ENCODE data around the gene GLIS2.

DNA sequence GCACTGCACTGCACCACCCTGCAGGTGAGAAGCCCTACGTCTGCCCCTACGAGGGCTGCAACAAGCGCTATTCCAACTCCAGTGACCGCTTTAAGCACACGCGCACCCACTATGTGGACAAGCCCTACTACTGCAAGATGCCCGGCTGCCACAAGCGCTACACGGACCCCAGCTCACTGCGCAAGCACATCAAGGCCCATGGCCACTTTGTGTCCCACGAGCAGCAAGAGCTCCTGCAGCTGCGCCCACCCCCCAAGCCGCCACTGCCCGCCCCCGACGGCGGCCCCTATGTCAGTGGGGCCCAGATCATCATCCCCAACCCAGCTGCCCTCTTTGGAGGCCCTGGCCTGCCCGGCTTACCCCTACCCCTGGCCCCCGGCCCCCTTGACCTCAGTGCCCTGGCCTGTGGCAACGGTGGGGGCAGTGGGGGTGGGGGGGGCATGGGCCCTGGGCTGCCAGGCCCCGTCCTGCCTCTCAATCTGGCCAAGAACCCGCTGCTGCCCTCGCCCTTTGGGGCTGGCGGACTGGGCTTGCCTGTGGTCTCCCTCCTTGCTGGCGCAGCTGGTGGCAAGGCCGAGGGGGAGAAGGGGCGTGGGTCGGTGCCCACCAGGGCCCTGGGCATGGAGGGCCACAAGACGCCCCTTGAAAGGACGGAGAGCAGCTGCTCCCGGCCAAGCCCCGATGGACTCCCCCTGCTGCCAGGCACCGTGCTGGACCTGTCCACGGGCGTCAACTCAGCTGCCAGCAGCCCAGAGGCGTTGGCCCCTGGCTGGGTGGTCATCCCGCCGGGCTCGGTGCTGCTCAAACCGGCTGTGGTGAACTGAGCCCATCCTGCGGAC is 21.1 kb downstream of the GLIS2 start:
- TF ChIP-seq, protein P1, sequence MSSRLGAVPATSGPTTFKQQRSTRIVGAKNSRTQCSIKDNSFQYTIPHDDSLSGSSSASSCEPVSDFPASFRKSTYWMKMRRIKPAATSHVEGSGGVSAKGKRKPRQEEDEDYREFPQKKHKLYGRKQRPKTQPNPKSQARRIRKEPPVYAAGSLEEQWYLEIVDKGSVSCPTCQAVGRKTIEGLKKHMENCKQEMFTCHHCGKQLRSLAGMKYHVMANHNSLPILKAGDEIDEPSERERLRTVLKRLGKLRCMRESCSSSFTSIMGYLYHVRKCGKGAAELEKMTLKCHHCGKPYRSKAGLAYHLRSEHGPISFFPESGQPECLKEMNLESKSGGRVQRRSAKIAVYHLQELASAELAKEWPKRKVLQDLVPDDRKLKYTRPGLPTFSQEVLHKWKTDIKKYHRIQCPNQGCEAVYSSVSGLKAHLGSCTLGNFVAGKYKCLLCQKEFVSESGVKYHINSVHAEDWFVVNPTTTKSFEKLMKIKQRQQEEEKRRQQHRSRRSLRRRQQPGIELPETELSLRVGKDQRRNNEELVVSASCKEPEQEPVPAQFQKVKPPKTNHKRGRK (CRISPR knock-in tag; IDR thresholded peaks at IDR 0.05; ENCODE audit: borderline replicate concordance) = no peak
- TF ChIP-seq TEAD4 (CRISPR knock-in tag; IDR thresholded peaks at IDR 0.05) (no peak), FOXK1 (CRISPR knock-in tag; IDR thresholded peaks at IDR 0.05) (no peak), NR1H2 (CRISPR knock-in tag; IDR thresholded peaks at IDR 0.05) (no peak), CREB1 (CRISPR knock-in tag; IDR thresholded peaks at IDR 0.05) (no peak)
- TF ChIP-seq, protein P2, sequence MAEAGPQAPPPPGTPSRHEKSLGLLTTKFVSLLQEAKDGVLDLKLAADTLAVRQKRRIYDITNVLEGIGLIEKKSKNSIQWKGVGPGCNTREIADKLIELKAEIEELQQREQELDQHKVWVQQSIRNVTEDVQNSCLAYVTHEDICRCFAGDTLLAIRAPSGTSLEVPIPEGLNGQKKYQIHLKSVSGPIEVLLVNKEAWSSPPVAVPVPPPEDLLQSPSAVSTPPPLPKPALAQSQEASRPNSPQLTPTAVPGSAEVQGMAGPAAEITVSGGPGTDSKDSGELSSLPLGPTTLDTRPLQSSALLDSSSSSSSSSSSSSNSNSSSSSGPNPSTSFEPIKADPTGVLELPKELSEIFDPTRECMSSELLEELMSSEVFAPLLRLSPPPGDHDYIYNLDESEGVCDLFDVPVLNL (CRISPR knock-in tag; IDR thresholded peaks at IDR 0.05; ENCODE audit: borderline replicate concordance, low read depth) = no peak
- TF ChIP-seq, protein P3, sequence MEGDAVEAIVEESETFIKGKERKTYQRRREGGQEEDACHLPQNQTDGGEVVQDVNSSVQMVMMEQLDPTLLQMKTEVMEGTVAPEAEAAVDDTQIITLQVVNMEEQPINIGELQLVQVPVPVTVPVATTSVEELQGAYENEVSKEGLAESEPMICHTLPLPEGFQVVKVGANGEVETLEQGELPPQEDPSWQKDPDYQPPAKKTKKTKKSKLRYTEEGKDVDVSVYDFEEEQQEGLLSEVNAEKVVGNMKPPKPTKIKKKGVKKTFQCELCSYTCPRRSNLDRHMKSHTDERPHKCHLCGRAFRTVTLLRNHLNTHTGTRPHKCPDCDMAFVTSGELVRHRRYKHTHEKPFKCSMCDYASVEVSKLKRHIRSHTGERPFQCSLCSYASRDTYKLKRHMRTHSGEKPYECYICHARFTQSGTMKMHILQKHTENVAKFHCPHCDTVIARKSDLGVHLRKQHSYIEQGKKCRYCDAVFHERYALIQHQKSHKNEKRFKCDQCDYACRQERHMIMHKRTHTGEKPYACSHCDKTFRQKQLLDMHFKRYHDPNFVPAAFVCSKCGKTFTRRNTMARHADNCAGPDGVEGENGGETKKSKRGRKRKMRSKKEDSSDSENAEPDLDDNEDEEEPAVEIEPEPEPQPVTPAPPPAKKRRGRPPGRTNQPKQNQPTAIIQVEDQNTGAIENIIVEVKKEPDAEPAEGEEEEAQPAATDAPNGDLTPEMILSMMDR (IDR thresholded peaks at IDR 0.05) = no peak
- TF ChIP-seq, protein P4, sequence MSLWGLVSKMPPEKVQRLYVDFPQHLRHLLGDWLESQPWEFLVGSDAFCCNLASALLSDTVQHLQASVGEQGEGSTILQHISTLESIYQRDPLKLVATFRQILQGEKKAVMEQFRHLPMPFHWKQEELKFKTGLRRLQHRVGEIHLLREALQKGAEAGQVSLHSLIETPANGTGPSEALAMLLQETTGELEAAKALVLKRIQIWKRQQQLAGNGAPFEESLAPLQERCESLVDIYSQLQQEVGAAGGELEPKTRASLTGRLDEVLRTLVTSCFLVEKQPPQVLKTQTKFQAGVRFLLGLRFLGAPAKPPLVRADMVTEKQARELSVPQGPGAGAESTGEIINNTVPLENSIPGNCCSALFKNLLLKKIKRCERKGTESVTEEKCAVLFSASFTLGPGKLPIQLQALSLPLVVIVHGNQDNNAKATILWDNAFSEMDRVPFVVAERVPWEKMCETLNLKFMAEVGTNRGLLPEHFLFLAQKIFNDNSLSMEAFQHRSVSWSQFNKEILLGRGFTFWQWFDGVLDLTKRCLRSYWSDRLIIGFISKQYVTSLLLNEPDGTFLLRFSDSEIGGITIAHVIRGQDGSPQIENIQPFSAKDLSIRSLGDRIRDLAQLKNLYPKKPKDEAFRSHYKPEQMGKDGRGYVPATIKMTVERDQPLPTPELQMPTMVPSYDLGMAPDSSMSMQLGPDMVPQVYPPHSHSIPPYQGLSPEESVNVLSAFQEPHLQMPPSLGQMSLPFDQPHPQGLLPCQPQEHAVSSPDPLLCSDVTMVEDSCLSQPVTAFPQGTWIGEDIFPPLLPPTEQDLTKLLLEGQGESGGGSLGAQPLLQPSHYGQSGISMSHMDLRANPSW (CRISPR knock-in tag; conservative IDR thresholded peaks at IDR 0.05; ENCODE audit: low read depth) = no peak
- TF ChIP-seq, protein P5, sequence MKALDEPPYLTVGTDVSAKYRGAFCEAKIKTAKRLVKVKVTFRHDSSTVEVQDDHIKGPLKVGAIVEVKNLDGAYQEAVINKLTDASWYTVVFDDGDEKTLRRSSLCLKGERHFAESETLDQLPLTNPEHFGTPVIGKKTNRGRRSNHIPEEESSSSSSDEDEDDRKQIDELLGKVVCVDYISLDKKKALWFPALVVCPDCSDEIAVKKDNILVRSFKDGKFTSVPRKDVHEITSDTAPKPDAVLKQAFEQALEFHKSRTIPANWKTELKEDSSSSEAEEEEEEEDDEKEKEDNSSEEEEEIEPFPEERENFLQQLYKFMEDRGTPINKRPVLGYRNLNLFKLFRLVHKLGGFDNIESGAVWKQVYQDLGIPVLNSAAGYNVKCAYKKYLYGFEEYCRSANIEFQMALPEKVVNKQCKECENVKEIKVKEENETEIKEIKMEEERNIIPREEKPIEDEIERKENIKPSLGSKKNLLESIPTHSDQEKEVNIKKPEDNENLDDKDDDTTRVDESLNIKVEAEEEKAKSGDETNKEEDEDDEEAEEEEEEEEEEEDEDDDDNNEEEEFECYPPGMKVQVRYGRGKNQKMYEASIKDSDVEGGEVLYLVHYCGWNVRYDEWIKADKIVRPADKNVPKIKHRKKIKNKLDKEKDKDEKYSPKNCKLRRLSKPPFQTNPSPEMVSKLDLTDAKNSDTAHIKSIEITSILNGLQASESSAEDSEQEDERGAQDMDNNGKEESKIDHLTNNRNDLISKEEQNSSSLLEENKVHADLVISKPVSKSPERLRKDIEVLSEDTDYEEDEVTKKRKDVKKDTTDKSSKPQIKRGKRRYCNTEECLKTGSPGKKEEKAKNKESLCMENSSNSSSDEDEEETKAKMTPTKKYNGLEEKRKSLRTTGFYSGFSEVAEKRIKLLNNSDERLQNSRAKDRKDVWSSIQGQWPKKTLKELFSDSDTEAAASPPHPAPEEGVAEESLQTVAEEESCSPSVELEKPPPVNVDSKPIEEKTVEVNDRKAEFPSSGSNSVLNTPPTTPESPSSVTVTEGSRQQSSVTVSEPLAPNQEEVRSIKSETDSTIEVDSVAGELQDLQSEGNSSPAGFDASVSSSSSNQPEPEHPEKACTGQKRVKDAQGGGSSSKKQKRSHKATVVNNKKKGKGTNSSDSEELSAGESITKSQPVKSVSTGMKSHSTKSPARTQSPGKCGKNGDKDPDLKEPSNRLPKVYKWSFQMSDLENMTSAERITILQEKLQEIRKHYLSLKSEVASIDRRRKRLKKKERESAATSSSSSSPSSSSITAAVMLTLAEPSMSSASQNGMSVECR (CRISPR knock-in tag; IDR thresholded peaks at IDR 0.05; ENCODE audit: borderline replicate concordance) = no peak
